NAMALWA (cell line): ENCODE data around the gene CCDC6.
"Not testable (repeated sequence)": the region's sequence is repeated elsewhere in the genome, so short reads cannot be mapped to it uniquely, and the experiment has no call there.

ENCODE experiments used
- DNase-seq: peaks from one replicate; pipeline ENCODE4 v3.0.0-alpha.2; 2015; ENCODE audit warnings: low spot score

Gene CCDC6

DNA sequence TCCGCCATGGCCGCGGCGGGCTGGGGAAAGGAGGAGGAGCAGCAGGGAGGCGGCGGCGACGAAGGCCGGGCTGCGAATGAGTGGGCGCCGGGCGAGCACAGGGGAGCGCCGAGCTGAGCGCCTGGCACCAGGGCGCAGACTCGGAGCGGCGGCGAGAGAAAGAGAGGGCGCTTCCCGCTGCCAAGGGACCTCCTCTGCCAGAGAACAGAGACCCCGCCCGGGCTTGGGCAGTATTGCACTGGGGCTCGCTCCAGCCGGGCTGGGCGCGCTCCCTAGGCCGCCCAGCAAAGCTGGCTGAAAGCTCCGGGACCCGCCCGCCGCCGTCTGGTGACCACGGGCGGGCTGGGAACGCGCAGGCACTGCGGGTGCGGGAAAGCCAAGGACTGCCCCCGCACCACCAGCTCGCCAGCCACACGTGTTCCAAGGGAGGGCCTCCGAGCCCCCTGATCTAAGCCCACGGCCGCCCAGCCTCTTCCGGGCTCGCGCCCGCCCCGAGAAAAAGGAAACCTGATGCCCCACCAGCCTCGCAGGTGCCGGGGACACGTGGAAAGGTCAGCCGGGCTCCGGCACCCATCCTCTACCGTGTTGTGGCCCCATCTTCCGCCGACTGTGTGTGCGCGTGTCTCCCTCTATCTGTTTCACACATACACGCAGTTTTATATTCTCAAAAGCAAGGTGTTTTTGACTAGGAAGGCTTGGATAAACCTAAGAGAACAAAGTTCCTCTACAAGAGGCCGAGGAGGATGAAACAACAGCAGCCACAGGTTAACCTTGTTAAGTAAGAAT, at the start of gene CCDC6:
TSS of gene CCDC6 (minus strand) at position 140 of the 786 bp plus-strand sequence. CDS start at position 8, 132 bp downstream.
- peak; percentile 95 for DNase-seq

DNA sequence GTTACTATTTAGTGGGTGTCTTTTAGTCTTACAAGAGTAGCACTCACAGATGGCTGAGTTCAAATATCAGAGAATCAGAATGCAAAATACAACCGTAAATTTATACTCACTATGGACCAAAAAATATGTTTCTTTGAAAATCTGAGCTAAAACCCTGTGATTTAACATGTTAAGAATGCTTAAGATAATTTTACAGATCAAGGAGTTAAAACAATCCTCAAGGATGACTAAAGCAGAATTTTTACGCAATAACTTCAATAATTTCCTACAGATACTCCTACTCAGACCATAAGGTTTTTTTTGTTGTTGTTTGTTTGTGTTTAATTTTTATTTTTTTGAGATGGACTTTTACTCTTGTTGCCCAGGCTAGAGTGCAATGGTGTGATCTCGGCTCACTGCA, 47.9 kb upstream of the CCDC6 start:
- no peak for DNase-seq

DNA sequence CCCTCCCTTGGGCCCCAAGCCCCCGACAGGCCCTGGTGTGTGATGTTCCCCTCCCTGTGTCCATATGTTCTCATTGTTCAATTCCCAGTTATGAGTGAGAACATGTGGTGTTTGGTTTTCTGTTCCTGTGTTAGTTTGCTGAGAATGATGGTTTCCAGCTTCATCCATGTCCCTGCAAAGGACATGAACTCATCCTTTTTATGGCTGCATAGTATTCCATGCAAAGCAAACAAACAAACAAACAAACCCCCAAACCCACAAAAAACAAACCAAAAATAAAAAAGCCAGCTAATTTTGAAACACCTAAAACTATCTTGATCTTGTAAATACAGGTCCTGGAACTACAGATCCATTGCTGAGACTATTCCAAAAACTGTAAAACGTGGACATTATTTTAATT, 47.4 kb upstream of the CCDC6 start:
- not testable (repeated sequence) for DNase-seq

- DNase-seq: no peak
Measured at GRCh38 chr10:59950105-59950504, 43.7 kb upstream of the CCDC6 start.

DNA sequence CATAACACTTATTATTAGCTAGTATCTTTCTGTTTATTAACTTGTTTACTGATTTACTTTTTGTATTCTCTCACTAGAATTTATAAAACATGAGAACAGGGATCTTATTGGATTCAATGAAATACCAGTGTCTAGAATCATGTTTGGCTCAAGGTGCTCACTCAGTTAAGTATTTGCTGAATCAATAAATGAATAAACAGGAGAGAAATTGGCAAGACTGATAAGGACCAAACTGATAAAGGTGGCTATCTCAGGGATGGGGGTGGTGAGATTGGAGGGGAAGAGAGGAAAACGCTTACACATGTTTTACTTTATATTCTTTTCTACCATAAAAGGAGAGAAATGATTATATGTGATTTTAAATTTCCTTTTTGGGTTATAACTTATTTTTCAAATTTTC, 43.3 kb upstream of the CCDC6 start:
- no peak for DNase-seq

GRCh38 chr10:59945991-59946390, 39.6 kb upstream of the CCDC6 start:
- DNase-seq: no peak

GRCh38 chr10:59945590-59945989, 39.2 kb upstream of the CCDC6 start:
- no peak for DNase-seq

DNA sequence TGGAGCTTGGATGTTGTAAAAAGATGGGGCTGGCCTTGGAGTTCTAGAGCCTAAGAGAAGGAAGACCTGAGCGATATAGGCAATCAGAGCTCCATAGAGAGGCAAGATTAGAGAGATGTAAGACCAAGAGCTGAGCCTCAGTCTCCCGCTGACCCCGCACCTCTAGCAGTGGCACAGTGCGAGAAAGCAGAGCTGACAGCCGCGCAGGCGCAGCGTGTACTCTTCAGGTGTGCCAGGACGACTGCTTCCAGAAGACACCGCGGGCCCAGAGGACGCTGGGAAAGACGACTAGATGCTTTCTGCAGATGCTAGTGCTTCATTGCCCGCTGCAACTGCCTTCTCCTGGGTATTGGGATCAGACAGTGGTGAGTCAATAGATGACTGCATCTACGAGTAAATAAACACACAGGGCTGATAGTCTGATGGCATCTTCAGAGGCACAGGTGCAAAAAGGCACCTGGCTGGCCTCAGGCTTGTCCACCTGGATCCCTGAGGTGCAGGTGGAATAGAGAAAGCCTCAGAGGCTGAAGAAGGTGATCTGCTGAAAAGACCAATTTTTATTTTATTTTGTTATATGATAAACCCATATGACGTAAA, 38.1 kb upstream of the CCDC6 start:
- no peak for DNase-seq

GRCh38 chr10:59942556-59942955, 36.2 kb upstream of the CCDC6 start:
- no peak for DNase-seq

GRCh38 chr10:59937720-59938119, 31.4 kb upstream of the CCDC6 start:
- DNase-seq: no peak

DNA sequence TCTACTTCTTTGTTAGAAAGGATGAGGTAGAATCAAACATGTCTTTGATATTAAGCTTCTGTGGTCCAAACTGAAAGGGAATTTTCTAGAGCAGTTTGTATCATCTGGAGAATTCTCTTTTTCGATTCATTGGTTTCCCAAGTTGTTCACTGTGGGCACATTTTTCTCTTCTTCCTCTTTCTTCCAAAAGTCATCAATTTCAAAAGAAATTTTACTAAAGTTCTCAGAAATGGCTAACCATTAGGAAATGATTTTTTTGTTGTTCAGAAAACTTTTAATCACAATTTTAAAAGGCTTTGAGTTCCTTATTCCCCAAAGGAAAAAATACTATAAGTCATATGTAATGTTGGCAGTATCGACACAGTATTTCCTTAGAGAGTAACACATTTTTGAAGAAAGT, 28.3 kb upstream of the CCDC6 start:
- DNase-seq: no peak

GRCh38 chr10:59930788-59931521, 24.6 kb upstream of the CCDC6 start:
- not testable (repeated sequence) for DNase-seq

- DNase-seq: no peak
Measured at GRCh38 chr10:59926086-59926485, 19.7 kb upstream of the CCDC6 start.

DNA sequence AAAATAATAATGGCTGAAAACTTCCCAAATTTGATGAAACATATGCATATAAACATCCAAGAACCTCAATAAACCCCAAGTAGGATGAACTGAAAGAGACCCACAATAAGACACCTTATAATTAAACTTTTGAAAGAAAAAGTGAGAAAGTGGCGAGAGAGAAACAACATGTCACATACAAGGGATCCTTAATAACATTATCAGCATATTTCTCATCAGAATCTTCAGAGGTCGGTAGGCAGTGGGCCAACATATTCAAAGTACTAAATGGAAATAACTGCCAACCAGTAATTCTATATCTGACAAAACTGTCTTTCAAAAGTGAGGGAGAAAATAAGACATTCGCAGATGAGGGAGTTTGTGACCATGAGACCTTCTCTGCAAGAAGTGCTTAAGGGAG, 16.6 kb upstream of the CCDC6 start:
- no peak for DNase-seq

GRCh38 chr10:59917922-59918321, 11.6 kb upstream of the CCDC6 start:
- no peak for DNase-seq

DNA sequence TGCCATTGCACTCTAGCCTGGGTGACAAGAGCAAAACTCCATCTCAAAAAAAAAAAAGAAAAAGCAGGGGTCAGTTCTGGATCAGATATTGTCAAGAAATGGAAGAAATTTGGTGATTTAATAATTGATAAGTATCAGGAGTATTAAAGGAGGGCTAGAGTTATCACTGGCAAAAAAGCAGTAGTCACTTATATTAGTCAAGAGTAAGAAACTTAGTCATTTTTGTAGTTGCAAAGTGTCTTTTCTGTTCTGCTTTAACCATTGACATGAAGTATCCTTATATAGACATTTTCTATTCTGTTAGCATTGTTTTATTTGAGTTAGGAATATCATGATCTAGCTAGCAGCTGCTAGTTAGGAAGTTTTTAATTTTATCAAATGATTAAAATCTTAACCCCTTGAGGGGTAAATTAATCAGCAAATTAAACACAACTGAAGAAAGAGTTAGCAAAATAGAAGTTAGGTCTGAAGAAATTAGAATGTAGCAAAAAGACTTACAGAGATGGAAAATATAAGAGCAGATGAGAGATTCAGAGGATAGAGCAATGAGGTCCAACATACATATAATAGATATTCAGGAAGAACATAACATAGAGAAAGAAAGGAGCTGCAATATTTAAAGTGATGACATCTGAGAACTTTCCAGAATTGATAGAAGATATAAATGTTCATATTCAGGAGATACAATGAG, 7.3 kb upstream of the CCDC6 start:
- DNase-seq: no peak

- no peak for DNase-seq
Measured at GRCh38 chr10:59910867-59911266, 4.5 kb upstream of the CCDC6 start.

GRCh38 chr10:59909815-59910214, 3.5 kb upstream of the CCDC6 start:
- DNase-seq: no peak

GRCh38 chr10:59908808-59909143, 2.4 kb upstream of the CCDC6 start:
- peak; percentile 37 for DNase-seq

DNA sequence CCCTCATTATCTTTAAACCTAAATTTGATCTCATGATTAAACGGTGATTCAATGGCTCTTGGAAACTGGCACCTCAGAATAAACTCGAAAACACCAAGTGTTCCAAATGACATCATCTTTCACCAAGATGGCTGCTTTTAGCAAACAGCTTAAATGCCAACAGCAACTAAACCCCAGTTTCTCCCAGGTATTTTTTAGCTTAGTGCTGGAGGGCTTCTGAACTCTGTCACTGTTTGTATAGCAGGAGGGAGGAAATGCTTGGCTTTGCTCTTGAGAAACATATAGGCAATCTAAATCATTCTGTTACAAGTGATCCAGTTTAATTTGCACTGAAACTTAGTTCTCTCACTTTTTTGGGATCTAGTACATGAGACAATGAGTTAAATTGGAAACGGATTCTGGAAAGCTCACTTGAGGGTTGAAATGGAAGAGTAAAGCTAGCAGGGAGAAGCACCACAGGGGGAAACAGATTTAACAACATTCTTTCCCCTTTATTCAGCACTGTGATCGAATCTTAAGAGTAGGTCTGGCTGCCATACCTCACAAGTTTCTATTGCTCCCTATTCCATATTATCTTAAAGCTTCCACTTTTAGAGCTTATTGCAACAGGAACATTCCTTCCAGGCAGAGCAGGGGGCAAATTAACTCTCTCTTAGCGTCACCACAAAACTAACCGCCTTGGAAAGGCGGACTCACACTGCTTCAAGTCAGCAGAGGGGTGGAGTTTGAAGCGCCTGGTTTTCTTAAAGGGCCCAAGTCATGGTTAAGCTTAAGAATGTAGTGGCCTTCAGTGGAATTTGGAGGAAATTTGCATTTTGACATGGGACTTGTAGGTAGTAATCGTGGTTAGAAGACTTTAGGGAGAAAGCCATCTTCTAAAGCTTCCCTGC, 1.8 kb upstream of the CCDC6 start:
- DNase-seq: peak; percentile 86

DNA sequence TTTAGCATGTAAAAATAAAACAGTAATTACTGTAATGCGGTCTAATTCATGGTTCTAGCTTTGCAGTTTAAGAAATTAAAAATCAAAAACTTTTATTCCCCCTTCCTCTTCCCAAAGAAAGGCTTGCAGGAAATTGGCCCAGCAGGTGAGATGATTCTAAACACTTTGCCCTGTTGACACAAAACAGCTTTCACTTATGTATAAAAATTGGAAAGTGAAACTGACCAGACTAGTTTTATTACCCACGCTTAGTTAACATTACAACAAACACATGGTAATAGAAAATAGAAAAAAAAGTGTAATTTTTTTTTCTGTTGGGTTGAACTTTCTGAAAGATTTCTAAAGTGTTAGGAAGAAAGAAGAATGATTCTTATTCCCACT, 1.2 kb upstream of the CCDC6 start:
- DNase-seq: no peak
